CD14-positive monocyte (primary cell): Measurements from ENCODE around the gene DUSP19. TPM values are rescaled to one million over a fixed set of nuclear protein-coding genes. Genes with fewer than 3 reads are reported as not detected.

Source experiments
- DNase-seq, 3 donors: peaks; one replicate each; pipeline ENCODE4 v3.0.0-alpha.2; 2011 to 2022
- H2AFZ ChIP-seq: 2 replicates; pipeline ENCODE4 v1.6.0; 2012; ENCODE audit warnings: mild to moderate bottlenecking, low read depth, low read length, inconsistent platforms; ENCODE audit not compliant: insufficient read depth, poor library complexity, severe bottlenecking
- H3K27ac ChIP-seq, 2 donors: 1 replicate in 1 of 2; 2 replicates in 1 of 2; pipeline ENCODE4 v1.5.1; 2012 to 2013; ENCODE audit warnings: low read length in 2 of 2, control low read depth in 1 of 2, inconsistent platforms in 1 of 2, low read depth in 1 of 2, mild to moderate bottlenecking in 1 of 2
- H3K27me3 ChIP-seq, 2 donors: one replicate each; pipeline versions ENCODE4 v1.6.0 to v1.6.1; 2011 to 2013; ENCODE audit warnings: low read length in 2 of 2; ENCODE audit not compliant: control insufficient read depth in 2 of 2, insufficient read depth in 2 of 2
- H3K36me3 ChIP-seq, 2 donors: replicated peaks in 1 of 2; 1 replicate in 1 of 2; 2 replicates in 1 of 2; pipeline versions ENCODE4 v1.5.1 to v1.6.1; 2012 to 2013; ENCODE audit warnings: low read length in 2 of 2, control low read depth in 1 of 2, inconsistent platforms in 1 of 2, mild to moderate bottlenecking in 1 of 2; ENCODE audit not compliant: insufficient read depth in 2 of 2, control insufficient read depth in 1 of 2
- H3K4me1 ChIP-seq, 2 donors: 1 replicate in 1 of 2; 2 replicates in 1 of 2; pipeline versions ENCODE4 v1.5.1 to v1.6.1; 2012 to 2013; ENCODE audit warnings: low read length in 2 of 2, control low read depth in 1 of 2, inconsistent platforms in 1 of 2, mild to moderate bottlenecking in 1 of 2, moderate library complexity in 1 of 2; ENCODE audit not compliant: insufficient read depth in 2 of 2, control insufficient read depth in 1 of 2
- H3K4me2 ChIP-seq: replicated peaks from 2 replicates; pipeline ENCODE3; 2012; ENCODE audit warnings: low read length, moderate library complexity, mild to moderate bottlenecking; ENCODE audit not compliant: poor library complexity, severe bottlenecking; ENCODE audit errors: extremely low read depth
- H3K4me3 ChIP-seq, 3 experiments: fragments of 200-600 bp in 1 of 3; sonication (generic) in 1 of 3; replicated peaks in 1 of 3; 1 replicate in 2 of 3; 2 replicates in 1 of 3; pipeline ENCODE4 v1.5.1; 2011 to 2013; ENCODE audit warnings: low read length in 3 of 3, mild to moderate bottlenecking in 3 of 3, control low read depth in 2 of 3, low read depth in 2 of 3, inconsistent platforms in 1 of 3, moderate library complexity in 1 of 3
- H3K79me2 ChIP-seq: 2 replicates; pipeline ENCODE4 v1.6.0; 2012; ENCODE audit warnings: mild to moderate bottlenecking, control low read depth, inconsistent platforms, low read length, moderate library complexity; ENCODE audit not compliant: insufficient read depth
- H3K9ac ChIP-seq: 2 replicates; pipeline ENCODE4 v1.6.0; 2017; ENCODE audit warnings: low read length, mild to moderate bottlenecking; ENCODE audit not compliant: insufficient read depth, poor library complexity, severe bottlenecking
- H3K9me3 ChIP-seq, 2 donors: replicated peaks in 1 of 2; 1 replicate in 1 of 2; 2 replicates in 1 of 2; pipeline versions ENCODE4 v1.5.1 to v1.6.1; 2012 to 2013; ENCODE audit warnings: low read length in 2 of 2, control low read depth in 1 of 2; ENCODE audit not compliant: control insufficient read depth in 1 of 2, insufficient read depth in 1 of 2
- H4K20me1 ChIP-seq: 2 replicates; pipeline ENCODE4 v1.6.0; 2012; ENCODE audit warnings: mild to moderate bottlenecking, low read length, control low read depth, moderate library complexity; ENCODE audit not compliant: insufficient read depth
- H3K27ac Mint-ChIP-seq, 7 donors: one replicate each; pipeline ENCODE4 v1.8.0; 2020; ENCODE audit warnings: mild to moderate bottlenecking in 7 of 7, mixed read lengths in 7 of 7, moderate library complexity in 6 of 7, inconsistent platforms in 2 of 7
- H3K27me3 Mint-ChIP-seq, 3 donors: one replicate each; pipeline ENCODE4 v1.8.0; 2021 to 2022; ENCODE audit warnings: low read depth in 3 of 3, mild to moderate bottlenecking in 3 of 3, mixed read lengths in 3 of 3, moderate library complexity in 3 of 3, inconsistent platforms in 1 of 3
- H3K36me3 Mint-ChIP-seq, 2 donors: one replicate each; pipeline ENCODE4 v1.8.0; 2020; ENCODE audit warnings: mixed read lengths in 2 of 2, inconsistent platforms in 1 of 2, mild to moderate bottlenecking in 1 of 2
- H3K4me1 Mint-ChIP-seq: one replicate; pipeline ENCODE4 v1.8.0; 2020; ENCODE audit warnings: mild to moderate bottlenecking, mixed read lengths
- H3K4me3 Mint-ChIP-seq, 2 donors: one replicate each; pipeline ENCODE4 v1.8.0; 2020; ENCODE audit warnings: mild to moderate bottlenecking in 2 of 2, mixed read lengths in 2 of 2, moderate library complexity in 1 of 2
- H3K9me3 Mint-ChIP-seq, 7 donors: one replicate each; pipeline ENCODE4 v1.8.0; 2020 to 2022; ENCODE audit warnings: mixed read lengths in 7 of 7, mild to moderate bottlenecking in 6 of 7, moderate library complexity in 6 of 7, inconsistent platforms in 2 of 7
- WGBS: methylation state at CpG from one replicate; pipeline ENCODE4 v1.1.5; 2013; ENCODE audit warnings: missing lambda C conversion rate; ENCODE audit not compliant: insufficient coverage; 5-methylcytosine and 5-hydroxymethylcytosine counted together
- intact Hi-C, 2 donors: fragments of 100-400 bp; cut with micrococcal nuclease; formaldehyde crosslinking; loops; one replicate each; pipeline versions ENCODE4 v1.15.0 to v1.15.1; 2023
- polyA plus RNA-seq, 3 donors: library from polyadenylated mRNA; depleted of rRNA in 1 of 3; unstranded in 2 of 3; stranded (reverse) in 1 of 3; fragments of 300-500 nt in 2 of 3; fragments of >200 nt in 1 of 3; fragmentation: Illumina TruSeq in 2 of 3; gene quantifications; 1 replicate in 2 of 3; 2 replicates in 1 of 3; pipeline ENCODE4 v1.2.3, GENCODE V29; 2012 to 2021
- TF ChIP-seq, protein P1 (sequence below): fragments of 200-600 bp; IDR thresholded peaks from one replicate; pipeline ENCODE4 v1.8.0; 2022; ENCODE audit warnings: antibody characterized with exemption, mild to moderate bottlenecking

The DUSP19 gene
- polyA plus RNA-seq, 3 donors: 0.13 to 0.30 (median 0.25) TPM

DNA sequence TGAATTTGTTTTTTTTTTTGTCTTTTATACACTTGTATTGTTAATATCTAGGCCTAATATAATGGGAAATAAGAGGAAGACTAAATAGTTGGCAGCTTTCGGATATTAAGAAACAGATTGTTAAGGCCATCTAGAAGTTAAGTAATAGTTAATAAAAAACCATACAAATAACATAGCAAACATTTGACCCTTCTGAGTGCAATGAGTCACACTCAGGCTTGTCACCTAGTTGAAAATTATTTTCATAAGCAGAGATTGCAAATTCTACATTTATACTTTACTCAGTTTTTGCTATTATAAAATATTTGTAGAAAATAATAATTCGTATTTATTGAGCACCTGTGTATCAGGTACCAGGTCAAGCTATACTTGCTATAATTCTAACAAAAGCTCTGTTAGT, 48.1 kb downstream of the DUSP19 start:
- Histone ChIP-seq H3K9me3 (no peaks in the 10 kb centered on the region), H3K27me3 (peaks cover 0 to 4% of the 10 kb centered on the region in 2 donors), H3K4me1 (peaks cover 13 to 27% of the 10 kb centered on the region in 2 donors), H3K79me2 (peaks cover 49% of the 10 kb centered on the region), H3K4me3 (no peak overlapping the region), H4K20me1 (no peaks in the 10 kb centered on the region), H3K9ac (no peak overlapping the region), H3K27ac (no peak overlapping the region), H3K36me3 (peaks cover 10 to 32% of the 10 kb centered on the region in 2 donors), H3K4me2 (no peak overlapping the region), H2AFZ (no peak overlapping the region)
- Mint-ChIP-seq H3K27ac (no peak overlapping the region), H3K36me3 (peaks cover 8 to 9% of the 10 kb centered on the region in 2 donors), H3K4me3 (no peak overlapping the region), H3K4me1 (peaks cover 21% of the 10 kb centered on the region), H3K27me3 (peaks cover 0 to 15% (median 5%) of the 10 kb centered on the region in 3 donors), H3K9me3 (peaks cover 0 to 3% (median 0%) of the 10 kb centered on the region in 7 donors)
- TF ChIP-seq, protein P1, sequence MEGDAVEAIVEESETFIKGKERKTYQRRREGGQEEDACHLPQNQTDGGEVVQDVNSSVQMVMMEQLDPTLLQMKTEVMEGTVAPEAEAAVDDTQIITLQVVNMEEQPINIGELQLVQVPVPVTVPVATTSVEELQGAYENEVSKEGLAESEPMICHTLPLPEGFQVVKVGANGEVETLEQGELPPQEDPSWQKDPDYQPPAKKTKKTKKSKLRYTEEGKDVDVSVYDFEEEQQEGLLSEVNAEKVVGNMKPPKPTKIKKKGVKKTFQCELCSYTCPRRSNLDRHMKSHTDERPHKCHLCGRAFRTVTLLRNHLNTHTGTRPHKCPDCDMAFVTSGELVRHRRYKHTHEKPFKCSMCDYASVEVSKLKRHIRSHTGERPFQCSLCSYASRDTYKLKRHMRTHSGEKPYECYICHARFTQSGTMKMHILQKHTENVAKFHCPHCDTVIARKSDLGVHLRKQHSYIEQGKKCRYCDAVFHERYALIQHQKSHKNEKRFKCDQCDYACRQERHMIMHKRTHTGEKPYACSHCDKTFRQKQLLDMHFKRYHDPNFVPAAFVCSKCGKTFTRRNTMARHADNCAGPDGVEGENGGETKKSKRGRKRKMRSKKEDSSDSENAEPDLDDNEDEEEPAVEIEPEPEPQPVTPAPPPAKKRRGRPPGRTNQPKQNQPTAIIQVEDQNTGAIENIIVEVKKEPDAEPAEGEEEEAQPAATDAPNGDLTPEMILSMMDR: no peak
- intact Hi-C loops: no loop called here
- no peak for DNase-seq
- WGBS: no CpG with 5 or more reads among the region's 2 CpGs

DNA sequence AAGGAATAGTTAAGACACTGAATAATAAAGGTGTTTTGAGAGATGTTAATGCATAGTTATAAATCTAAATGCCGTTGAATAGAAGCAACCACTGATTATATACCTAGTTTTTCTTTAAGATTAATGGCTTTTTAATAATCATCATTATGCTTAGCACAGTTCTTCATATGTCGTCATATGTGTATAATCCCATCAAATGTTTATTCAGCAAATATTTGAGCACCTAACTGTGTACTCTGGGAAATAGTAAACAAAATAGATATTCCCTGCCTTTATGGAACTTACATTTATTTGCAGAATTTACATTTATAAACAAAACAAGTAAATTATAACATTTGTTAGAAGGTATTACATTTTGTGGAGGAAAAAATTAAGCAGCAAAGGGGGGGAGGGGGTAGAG, 55.5 kb downstream of the DUSP19 start:
- no peaks in the 10 kb centered on the region for H3K4me1 Mint-ChIP-seq
- no peaks in the 10 kb centered on the region for H3K9me3 Mint-ChIP-seq
- Histone ChIP-seq H3K4me3 (no peak overlapping the region), H3K27me3 (no peaks in the 10 kb centered on the region), H3K36me3 (peaks cover 14 to 50% of the 10 kb centered on the region in 2 donors), H3K9ac (no peak overlapping the region), H3K79me2 (peaks cover 3% of the 10 kb centered on the region), H3K27ac (no peak overlapping the region), H3K4me1 (no peaks in the 10 kb centered on the region), H3K9me3 (no peaks in the 10 kb centered on the region), H2AFZ (no peak overlapping the region), H4K20me1 (no peaks in the 10 kb centered on the region), H3K4me2 (no peak overlapping the region)
- no peak for DNase-seq
- no peak overlapping the region for H3K4me3 Mint-ChIP-seq
- TF ChIP-seq, protein P1: no peak
- no CpG with 5 or more reads among the region's 2 CpGs for WGBS
- peaks cover 31 to 46% of the 10 kb centered on the region in 2 donors for H3K36me3 Mint-ChIP-seq
- intact Hi-C loops: no loop called here
- no peaks in the 10 kb centered on the region for H3K27me3 Mint-ChIP-seq
- no peak overlapping the region for H3K27ac Mint-ChIP-seq
